ENCODE measurements around the gene ENDOU.
A peak's percentile ranks its signal among the peaks of the same experiment; 100 is the strongest.

The ENDOU gene

DNA sequence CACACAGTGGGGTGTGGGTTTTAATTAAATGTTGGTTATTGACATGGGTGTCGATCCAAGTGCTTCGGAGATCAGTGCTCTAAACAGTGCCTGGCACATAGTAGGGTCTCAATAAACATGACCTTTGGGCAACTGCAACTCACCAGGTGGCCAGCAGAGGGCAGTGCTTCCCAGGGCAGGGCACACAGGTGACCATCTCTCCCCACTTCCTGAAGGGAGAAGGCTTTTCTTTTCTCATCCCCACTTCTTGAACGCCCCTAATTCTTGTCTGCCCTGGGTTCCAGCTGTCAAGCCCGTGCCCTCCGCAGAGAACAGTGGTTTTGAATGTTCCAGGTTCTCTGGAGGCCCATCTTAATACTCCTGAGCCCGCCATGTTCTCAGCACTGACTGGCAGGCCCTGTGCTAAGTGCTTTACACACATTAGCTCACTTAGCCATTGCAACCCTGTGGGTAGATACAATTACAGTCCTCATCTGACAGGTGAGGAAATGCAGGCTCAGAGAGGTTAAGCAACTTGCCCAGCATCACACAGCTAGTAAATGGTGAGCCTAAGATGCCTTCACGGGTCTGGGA, 17.0 kb upstream of the ENDOU start:
- no peak for DNase-seq

DNA sequence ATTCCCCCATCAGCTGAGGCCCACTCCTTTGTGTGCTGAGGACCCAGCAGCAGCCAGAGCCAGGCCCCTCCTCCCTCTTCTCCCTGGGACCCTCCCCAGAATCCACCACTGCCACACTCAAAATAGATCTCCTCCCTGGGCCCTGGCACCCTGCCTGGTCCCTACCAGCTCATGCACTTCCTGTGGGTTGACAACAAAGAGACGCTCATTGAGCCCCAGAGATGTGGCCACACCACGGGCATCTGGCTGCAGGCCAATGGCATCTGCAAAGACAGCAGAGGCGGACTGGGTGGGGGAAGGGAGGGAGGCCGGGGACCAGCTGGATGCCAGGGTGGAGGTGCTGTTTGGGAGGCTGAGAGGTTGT, 16.0 kb upstream of the ENDOU start:
- DNase-seq = peak; percentile 63

DNA sequence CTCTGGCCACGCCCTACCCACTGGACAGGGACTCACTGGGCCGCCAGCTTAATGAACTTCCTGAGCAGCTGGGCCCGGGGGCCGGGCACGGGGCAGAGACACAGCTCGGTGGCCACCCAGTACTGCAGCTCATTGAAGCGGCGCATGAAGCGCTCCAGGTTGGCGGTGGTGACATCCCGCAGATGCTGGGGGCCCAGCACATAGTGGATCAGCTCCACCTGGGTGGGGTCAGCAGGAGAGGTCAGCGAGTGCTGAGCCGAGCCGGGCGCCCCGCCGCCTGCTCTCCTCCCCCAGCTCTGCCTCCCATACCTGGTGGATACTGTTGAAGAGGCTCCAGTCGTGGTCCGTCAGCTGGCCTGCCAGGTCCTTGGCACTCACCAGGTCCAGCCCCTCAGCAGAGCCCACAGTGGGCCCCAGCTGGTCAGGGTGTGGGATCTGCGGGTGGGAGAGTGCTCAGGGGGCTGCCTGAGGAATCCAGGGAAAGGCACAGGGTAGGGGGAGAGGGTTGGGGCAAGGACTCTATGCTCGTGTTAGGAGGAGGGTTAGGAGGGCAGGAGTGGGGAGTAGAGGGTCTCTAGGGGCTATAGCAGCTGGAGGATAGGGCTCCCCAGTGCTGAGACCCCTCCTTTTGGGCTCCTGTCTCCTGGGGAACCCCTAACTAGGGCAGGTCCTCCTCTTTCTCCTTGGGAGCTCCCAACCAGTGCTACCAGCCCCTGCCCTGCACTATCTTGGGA, 15.5 kb upstream of the ENDOU start:
- no peak for DNase-seq

DNA sequence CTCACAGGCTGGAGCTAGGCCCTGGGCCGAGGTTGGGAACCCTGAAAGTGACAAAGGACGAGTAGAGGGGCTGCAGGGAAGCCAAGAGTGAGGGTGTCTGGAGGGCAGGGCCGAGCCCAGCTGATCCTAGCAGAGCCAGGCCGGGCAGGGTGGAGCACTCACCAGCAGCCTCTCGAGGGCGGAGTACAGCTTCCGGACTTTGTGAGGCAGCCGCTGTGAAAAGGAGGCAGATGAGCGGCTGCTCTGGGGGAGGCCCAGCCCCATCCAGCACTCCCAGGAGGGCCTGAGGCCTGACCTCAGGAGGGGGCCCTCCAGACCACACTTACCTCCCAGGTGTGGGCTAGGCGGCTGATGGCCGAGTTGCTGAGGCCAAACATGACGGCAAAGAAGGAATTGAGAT, 14.7 kb upstream of the ENDOU start:
- DNase-seq = no peak

DNA sequence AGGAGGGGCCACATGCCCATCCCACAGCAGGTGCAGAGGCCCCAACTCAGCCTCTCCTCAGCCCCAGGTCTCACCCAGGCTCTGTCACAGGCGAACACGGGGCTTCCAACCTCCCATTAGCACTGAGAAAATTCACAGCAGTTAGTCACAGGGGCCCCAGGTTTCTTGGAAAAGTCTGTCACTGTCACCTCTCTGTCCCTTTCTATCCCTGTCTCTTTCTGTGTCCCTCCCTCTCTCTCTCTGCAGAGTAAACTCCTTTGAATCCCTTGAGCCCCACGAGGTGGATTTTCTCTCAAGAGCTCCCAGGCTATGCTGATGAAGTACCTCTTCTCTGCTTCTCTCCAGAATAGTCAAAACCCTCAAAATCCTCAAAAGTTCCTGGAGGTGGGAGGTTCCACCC, 14.0 kb upstream of the ENDOU start:
- DNase-seq = no peak

DNA sequence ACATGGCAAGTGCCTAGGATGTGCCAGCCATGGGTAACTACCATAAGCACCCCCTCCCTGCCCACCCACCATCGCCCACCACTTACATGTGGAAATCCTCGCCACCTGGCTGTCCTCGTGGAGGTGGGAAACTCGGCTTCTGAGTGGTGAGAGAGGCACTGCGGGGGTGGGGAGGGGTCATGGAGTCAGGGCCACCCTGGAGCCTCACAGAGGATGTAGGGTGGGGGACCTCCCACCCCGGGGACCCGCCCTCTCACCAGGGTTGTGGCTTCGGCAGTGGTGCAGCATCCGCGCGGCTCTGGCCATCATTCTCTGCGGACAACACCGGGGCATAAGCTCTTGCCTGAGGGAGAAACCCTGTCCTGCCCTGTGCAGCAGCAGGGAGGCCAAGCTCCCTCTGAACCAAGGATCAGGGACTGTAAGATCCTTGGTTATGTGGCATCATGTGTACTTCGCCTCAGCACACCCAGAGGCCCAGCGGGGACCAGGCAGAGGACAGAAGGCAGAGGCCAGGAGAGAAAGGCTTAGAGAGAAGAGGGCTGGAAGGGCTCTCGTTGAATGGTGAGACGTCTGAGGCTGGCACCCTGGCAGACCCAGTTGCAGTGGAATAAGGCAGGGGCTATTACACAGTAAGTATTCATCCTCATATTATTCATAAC, 12.8 kb upstream of the ENDOU start:
- no peak for DNase-seq

DNA sequence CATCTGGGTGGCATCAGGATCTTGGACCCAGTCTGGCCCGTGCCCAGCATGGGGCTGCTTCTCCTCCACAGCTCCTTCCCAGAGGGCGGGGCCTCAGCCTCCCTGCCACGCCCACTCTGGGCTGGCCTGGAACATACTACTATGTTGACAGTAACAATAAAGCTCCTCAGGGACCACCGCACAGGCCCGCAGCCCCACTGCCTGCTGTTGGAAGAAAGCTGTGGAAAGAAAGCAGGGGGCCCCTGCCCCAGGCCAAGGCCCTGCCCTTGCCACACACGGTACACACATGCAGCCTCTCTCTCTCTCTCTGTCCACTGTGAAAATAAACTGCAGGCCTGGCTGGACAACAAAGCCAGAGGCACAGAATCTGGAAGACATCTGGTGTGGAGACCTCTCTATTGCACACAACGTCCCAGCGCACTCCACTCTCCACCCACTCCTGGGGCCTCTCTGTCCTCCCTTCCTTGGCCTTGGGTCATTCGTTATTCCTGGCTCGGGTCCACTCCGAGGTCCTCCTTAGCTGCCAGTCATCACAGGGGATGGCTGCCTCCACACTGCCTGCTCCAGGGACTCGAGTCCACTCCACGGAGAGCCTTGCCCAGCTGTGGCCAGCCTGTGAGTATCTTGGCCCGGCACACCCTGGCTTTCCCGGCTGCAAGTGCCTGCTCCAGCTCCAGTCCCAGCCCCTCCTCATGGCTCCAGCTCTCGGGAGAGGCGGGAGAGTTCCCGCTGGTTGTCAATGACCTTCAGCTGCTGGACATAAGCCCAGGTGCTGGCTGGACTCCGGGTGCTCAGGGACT, 11.8 kb upstream of the ENDOU start:
- no peak for DNase-seq

DNA sequence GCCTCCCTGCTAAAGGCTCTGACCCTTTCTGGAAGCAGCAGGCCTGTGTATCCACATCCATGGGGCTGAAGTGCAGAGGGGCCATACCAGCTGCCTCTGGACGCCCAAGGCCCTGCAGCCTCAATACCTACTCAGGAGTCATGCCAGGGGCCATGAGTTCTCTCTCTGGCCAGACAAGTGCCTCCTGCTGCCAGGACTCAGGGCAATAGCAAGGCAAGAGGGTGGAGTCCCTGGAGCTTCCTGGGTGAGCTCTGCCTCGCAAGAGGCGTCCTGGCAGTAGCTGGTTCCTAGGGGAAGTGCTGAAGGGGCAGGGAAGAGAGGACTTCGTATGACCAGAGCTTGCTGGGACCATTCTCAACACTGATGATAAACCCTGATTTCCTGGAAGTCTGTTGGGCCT, 10.9 kb upstream of the ENDOU start:
- no peak for DNase-seq

DNA sequence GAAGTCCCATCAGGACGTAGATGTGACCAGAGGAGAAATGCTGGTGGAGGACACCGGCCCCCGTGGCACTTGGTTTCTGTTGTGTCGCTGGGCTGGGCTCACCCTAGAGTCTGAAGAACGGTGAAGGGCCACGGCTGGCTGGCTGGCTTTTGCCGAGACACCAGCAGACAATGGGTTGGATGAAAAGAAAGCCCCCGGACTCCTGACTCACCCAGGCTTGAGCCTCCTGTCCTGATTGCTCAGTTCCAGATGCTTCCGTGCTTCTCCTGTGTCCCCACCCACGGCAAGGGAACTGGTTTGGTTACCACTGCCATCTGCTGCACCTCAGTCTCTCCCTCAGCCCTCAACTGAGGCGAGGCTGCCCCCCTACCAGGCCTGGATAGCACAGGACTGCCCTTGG, 10.4 kb upstream of the ENDOU start:
- no peak for DNase-seq

DNA sequence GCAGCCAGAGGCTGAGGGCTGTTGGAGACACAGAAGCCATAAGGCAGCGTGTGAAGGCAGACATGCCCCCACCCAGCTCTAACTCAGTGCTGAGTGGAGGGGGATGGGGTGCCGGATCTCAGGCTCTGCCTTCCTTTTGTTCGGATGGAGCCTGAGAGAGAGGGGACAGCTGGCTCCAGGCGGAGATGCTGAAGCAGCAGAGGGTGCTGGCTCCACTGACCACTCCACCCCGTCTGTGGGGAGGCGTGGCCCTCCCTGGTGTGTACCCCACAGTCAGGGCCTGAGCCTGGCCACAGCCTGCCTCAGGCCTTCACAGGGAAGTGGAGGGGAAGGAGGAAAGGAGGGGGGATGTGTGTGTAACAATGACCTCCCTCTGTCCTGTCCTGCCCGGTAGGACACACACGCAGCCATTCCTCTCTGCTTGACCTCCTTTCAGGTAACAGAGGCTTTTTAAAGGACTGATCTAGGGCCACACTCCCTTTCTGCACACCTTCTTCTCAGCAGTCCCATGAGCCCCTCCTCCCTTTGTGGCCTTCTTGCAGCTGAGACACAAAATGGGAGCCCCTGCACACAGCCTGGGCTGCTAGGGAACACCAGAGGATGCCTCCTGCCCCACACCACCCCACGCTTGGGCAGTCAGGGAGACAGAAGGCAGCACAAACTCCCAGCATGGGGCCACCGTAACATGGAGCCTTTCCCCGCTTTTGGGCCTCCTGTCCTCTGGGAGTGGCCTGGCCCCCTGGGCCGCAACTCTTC, 9.6 kb upstream of the ENDOU start:
- DNase-seq = no peak

DNA sequence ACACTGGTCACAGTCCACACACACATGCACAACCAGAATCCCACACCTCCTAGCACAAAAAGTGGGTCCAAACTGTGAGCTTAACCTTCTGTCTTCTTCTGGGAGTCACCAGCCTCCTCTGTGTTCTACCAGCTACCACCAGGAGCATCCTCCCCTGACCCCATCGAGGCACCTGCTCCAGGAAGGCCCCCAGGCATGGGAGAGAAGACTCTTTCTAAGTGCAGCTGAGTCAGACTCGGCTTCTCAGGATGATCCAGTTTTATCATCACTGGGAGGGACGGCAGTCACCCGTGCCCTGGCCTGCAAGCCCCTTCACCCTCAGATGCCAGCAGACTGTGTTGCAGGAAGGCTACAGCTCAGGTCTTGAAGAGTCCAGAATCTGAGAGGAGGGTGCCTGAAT, 7.9 kb upstream of the ENDOU start:
- DNase-seq = no peak

DNA sequence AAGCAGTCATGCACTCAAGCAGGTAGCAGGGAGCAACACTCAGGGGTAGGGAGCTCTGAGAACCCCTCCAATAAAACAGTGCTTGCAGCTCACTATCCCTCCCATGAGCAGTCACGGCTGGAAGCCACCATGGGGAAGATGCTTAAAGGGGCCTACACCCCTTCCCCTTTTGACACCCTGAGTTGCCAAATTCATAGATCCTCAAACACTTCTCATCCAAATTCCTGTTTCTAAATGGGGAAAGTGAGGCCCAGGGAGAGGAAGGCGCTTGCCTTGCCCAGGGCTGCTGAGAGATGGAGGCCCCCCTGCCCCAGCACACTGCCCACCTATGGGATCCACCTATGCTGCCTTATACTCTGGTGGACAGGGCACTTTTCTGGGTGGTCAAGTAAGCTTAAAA, 7.2 kb upstream of the ENDOU start:
- DNase-seq = no peak

DNA sequence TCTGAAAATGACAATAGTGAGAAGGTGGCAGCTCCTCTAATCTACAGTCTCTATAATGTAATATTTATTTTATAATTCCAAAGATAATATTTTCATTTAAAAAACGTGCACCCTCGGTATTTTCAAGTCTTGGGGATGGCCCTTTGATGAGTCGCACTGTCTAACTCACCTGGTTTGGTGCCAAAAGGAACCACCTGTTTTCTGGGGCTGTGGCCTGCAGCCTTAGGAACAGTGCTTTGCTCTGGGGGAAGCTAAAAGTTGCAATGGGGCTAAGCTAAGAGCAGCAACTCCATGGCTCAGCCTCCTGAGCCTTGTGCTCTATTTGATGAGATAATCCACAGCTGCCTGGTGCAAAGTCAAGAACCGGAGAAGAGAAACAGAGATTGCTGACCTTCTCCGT, 6.4 kb upstream of the ENDOU start:
- no peak for DNase-seq

DNA sequence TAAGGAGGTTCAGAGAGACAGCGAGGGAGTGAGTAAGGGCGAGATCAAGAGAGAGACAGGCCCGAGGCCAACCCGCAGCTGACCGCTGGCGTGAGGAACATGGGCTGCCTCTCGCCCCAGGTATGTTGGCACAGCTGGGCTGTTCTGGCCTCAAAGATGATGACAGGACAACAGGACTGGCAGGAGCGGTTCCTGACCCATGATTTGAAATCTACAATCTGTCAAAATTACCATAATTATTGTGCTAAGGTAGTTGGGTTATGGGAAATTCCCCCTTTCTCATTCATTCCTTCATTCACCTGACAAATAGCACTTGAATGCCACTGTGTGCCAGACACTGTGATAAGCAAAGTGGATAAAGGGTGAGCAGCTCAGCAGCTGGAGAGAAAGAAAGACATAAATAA, 5.1 kb upstream of the ENDOU start:
- no peak for DNase-seq

DNA sequence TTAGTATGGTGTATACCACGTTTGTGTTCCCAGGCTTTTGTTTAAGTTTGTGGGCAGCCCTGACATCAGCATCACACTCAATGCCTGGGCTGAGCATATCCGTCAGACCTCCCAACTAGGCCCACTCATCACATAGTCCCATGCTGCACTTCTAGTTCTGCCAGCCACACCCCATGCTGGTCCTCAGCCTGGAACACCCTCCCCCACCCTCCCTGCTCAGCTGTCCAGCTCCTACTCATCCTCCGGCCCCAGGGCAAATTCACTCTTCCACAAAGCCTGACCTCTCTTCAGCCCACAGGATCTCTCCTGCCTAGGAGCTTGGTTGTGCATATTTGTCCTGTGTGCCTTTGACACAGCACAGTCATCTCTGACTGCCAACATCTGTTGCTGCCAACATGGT, 3.9 kb upstream of the ENDOU start:
- no peak for DNase-seq

DNA sequence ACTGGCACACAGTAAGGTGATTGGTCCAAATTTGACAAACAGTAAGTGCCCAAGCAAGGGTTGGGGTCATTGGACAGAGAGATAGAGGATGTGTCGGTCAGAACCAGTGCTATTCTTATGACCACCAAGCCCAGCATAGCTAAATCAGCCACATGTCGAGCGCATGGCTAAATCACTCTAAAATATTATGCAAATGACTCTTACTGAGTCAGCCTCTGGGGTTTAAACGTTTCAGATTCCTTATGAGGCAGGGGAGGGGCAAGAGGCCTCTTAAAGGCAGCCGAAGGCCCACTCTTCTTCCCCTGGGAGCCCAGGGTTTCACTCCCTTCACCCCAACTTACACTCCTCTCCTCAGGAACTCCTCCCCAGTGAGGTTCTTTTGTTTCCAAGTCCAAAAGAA, 603 bp upstream of the ENDOU start:
- no peak for DNase-seq

DNA sequence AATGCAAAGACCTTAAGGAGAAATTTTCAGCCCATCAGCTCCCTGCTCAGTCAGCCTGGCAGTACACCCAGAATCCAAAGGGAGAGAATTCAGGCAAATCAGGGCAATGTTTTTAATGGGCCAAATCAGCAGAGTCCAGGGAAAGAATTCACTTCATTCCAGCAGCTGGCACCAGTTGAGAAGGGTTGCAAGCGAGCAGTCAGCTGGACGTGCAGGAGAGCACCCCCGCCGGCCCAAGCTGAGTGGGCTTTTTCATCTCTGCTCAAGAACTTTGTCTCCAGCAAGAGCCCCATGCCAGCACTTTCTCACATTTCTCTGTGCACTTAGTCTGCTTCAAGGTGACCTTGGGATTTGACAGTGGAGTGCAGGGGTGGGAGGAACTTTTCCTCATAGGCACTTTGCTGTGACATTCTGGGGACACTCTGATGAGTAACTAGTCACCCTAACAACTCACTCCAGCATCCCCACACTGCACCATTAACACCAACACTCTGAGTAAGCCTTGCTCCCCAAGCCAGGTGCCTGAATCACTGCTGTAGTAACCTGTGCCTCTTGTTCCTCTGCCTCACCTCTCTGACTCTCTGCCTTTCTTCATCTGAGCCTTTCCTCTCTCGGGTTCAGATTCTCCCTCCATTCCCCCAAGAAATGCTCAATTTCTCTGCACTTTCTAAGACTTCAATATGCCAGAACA, 2.2 kb downstream of the ENDOU start:
- DNase-seq = no peak

DNA sequence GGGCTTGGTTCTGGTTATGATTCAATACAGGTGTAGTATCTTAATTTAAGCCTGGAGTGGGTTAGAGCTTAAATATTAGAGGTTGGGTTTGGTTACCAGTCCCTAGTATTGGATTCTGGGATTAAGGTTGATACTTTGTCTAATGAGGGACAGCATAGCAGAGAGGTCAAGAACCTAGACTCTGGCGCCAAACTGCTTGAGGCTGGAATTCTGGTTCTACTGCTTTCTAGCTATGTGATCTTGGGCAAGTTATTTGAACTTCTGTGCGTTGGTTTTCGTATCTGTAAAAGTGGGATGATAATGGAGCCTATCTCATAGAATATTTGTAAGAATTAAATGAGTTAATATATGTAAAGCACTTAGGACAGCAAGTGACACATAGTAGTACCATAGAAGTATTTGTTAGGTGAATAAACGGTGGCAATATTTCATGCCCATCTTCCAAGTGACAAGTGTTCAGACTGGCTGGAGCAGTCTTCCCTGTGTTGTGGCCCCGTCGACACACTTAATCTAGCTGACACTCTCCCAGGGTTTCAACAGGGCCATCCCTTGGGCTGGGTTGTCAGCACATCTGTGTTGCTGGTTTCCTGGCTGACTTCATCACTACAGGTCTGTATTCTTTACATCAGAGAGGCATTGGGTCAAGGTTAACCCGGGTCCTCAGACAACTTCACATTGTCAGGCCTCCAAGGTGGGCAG, 3.0 kb downstream of the ENDOU start:
- no peak for DNase-seq

DNA sequence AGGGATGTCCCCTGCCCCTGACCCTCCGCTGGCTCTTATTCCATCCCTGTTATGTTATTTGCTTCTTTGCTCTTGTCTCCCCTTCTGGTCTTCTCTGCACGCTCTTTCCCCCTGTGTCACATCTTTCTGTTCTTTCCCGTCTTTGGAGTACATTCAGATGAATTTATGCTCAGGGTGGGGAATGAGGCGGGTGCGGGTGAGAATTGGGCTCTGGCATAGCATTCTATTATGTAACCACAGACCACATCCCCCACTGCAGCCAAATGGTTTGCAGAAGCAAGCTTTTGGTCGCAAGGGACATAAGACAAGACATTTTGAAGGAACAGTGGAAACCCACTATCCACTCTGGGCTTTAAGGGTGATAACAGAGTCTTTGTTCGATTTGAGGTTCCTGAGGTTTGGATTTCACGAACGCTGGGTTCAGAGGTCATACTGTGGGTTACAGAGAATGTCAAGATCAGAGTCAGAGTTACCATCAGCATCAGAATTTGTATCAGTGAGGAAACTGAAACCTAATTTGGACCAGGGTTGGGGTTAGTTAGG, 3.8 kb downstream of the ENDOU start:
- DNase-seq = no peak

DNA sequence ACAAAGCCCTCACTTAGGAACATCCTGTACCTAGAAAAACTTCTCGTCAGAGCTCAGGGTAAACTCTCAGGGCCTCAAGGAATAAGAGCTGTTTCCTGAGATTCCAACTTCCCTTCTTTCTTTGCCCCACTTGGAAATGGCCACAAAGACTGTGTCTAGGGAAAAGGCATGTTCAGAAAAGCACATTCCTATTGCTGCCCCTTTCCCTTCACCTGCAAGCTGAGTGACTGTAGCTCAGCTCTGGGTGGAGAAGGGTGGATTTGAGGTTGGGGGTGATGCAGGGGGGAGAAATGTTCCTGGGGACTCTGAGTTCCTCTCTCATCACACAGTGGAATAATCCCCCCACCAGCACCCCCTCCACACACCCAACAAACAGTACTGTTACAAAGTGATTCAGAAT, 6.8 kb downstream of the ENDOU start:
- DNase-seq = no peak

DNA sequence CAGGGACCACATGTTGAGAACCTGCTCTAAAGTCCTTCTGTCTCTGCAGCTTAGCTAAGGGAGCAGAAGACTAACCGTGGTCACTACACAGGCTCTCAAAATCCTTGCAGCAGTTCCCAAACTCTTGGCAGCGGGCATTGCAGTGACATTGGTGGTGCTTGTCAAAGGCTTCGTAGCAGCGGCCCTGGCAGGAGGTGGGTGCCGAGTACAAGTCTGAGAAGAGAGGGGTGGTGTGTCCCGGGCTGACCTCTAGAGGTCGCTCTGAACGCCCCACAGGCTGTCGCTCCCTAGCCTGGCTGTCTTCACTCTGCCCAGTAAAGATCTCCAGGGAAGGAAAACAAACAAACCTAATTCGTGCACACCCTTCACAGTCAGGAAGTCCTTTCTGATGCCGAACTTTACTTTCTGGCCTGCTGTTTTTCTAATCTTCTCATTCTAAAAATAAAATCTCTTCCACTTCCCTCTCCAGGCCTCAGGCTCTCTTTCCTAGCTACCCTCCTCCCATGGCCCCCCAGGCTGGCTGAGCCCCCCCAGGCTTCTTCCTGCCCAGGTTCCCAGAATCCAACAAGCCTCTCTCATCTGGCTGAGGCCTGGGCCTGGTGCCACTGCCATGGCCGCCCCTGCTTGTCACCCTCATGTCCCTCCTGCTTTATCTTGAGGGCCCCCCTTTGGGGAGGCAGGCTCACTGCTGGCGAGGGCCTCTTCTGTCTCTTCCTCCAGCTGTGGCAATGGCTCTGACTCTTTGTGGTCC, 7.7 kb downstream of the ENDOU start:
- DNase-seq = peak; percentile 67

All from NCI-H1694 (cell line).